Measurements from ENCODE around the gene KCNQ1. TPM values are rescaled to one million over a fixed set of nuclear protein-coding genes. Genes with fewer than 3 reads are reported as not detected.

KCNQ1 gene
- total and polyA plus RNA-seq, 2 donors: 6.3 to 9.1 TPM

DNA sequence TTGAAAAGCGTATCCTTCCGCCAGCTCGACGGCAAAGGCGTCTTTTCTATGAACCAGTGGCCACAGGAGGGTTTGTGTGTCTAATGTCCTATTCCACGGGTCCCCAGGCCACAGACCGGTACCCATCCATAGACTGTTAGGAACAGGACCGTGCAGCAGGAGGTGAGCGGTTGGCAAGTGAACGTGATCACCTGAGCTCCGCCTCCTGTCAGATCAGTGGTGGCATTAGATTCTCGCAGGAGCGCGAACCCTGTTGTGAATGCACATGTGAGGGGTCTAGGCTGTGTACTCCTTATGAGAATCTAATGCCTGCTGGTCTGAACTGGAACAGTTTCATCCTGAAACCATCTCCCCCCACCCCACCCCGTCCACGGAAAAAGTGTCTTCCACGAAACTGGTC is 317.6 kb downstream of the KCNQ1 start:
- DNase-seq (ENCODE audit: extremely low spot score): no peak
- Histone ChIP-seq H3K4me1 (ENCODE audit: insufficient read depth) (no peaks in the 10 kb centered on the region), H3K4me3 (ENCODE audit: low read depth, low read length) (no peak overlapping the region), H3K36me3 (ENCODE audit: insufficient read depth) (no peaks in the 10 kb centered on the region), H3K27ac (ENCODE audit: low read depth) (no peak overlapping the region)
- WGBS: 92% methylated on average over 17 of the region's 17 CpGs

- no peak overlapping the region for H3K4me3 ChIP-seq (ENCODE audit: low read depth, low read length)
- DNase-seq (ENCODE audit: extremely low spot score): no peak
- 73% methylated on average over 4 of the region's 4 CpGs for WGBS
- H3K36me3 ChIP-seq (ENCODE audit: insufficient read depth): no peaks in the 10 kb centered on the region
- H3K4me1 ChIP-seq (ENCODE audit: insufficient read depth): no peaks in the 10 kb centered on the region
- H3K27ac ChIP-seq (ENCODE audit: low read depth): no peak overlapping the region
These were observed 319.2 kb downstream of the KCNQ1 start for GRCh38 chr11:2763984-2764383.

GRCh38 chr11:2765491-2765890 is 320.7 kb downstream of the KCNQ1 start:
- no peak overlapping the region for H3K4me3 ChIP-seq (ENCODE audit: low read depth, low read length)
- 61% methylated on average over 3 of the region's 3 CpGs for WGBS
- H3K4me1 ChIP-seq (ENCODE audit: insufficient read depth): no peaks in the 10 kb centered on the region
- H3K36me3 ChIP-seq (ENCODE audit: insufficient read depth): no peaks in the 10 kb centered on the region
- no peak for DNase-seq (ENCODE audit: extremely low spot score)
- no peak overlapping the region for H3K27ac ChIP-seq (ENCODE audit: low read depth)

DNA sequence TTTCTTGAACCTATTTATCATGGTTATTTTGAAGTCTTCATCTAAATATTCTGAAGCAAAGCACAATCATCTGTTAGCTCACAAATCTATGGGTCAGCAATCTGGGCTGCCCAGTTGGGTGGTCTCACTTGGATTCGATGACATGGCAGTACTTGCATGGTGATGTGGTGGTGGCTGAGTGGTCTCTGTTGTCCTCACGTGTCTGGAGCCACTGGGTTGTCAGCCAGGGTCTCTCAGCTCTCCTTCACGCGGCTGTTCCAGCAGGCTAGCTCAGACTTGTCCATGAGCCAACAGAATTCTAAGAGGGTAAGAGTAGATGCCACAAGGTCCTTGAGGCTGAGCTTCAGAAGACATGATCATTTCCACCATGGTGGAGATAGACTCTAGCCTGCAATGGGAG is 321.4 kb downstream of the KCNQ1 start:
- 94% methylated on average over 4 of the region's 4 CpGs for WGBS
- no peak for DNase-seq (ENCODE audit: extremely low spot score)

GRCh38 chr11:2767071-2767470 is 322.3 kb downstream of the KCNQ1 start:
- no peaks in the 10 kb centered on the region for H3K36me3 ChIP-seq (ENCODE audit: insufficient read depth)
- DNase-seq (ENCODE audit: extremely low spot score): no peak
- H3K27ac ChIP-seq (ENCODE audit: low read depth): no peak overlapping the region
- H3K4me3 ChIP-seq (ENCODE audit: low read depth, low read length): no peak overlapping the region
- 94% methylated on average over 5 of the region's 5 CpGs for WGBS
- no peaks in the 10 kb centered on the region for H3K4me1 ChIP-seq (ENCODE audit: insufficient read depth)

More for the DNA sequence above, 321.4 kb downstream of the KCNQ1 start:
- no peaks in the 10 kb centered on the region for H3K36me3 ChIP-seq (ENCODE audit: insufficient read depth)
- H3K4me1 ChIP-seq (ENCODE audit: insufficient read depth): no peaks in the 10 kb centered on the region
- H3K4me3 ChIP-seq (ENCODE audit: low read depth, low read length): no peak overlapping the region
- H3K27ac ChIP-seq (ENCODE audit: low read depth): no peak overlapping the region

GRCh38 chr11:2767801-2768200 is 323.0 kb downstream of the KCNQ1 start:
- 92% methylated on average over 8 of the region's 8 CpGs for WGBS
- no peak for DNase-seq (ENCODE audit: extremely low spot score)
- Histone ChIP-seq H3K4me3 (ENCODE audit: low read depth, low read length) (no peak overlapping the region), H3K27ac (ENCODE audit: low read depth) (no peak overlapping the region), H3K4me1 (ENCODE audit: insufficient read depth) (no peaks in the 10 kb centered on the region), H3K36me3 (ENCODE audit: insufficient read depth) (no peaks in the 10 kb centered on the region)

- no peak overlapping the region for H3K4me3 ChIP-seq (ENCODE audit: low read depth, low read length)
- 94% methylated on average over 14 of the region's 14 CpGs for WGBS
- no peak overlapping the region for H3K27ac ChIP-seq (ENCODE audit: low read depth)
- H3K4me1 ChIP-seq (ENCODE audit: insufficient read depth): no peaks in the 10 kb centered on the region
- no peak for DNase-seq (ENCODE audit: extremely low spot score)
- no peaks in the 10 kb centered on the region for H3K36me3 ChIP-seq (ENCODE audit: insufficient read depth)
These were observed 323.9 kb downstream of the KCNQ1 start for GRCh38 chr11:2768471-2769408.

DNA sequence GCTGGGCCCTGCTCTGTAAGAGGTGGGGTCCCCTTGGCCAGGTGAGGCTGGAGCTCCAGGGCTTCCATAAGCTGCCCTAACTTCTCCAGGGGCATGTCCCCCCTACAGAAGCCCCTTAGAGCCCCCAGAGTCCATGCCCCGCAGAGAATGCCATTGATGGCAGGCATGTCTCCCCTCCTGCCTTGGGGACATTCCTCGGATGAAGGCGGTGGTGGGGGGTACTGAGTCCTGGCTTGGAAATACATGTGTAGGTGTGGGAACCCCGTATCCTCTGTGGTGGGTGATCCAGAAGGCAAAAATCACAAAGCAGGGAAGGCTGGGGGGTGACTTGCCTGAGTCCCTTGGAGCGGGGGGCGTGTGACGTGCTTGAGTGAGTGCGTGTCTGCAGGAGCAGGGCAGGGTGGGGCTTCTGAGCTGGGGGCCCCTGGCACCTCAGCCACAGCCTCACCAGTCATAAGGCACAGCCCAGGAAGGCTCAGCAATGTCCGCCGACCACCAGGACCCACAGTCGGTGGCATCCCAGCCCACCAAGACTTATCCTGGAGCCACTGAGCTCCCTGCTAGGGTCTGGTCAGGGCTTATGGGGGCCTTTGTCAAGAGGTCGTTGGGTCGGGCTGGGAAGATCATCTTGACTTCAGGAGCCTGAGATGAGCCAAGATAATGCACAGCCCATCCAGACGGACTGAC is 324.7 kb downstream of the KCNQ1 start:
- no peaks in the 10 kb centered on the region for H3K4me1 ChIP-seq (ENCODE audit: insufficient read depth)
- no peak overlapping the region for H3K4me3 ChIP-seq (ENCODE audit: low read depth, low read length)
- no peak overlapping the region for H3K27ac ChIP-seq (ENCODE audit: low read depth)
- H3K36me3 ChIP-seq (ENCODE audit: insufficient read depth): no peaks in the 10 kb centered on the region
- WGBS: 95% methylated on average over 14 of the region's 14 CpGs
- no peak for DNase-seq (ENCODE audit: extremely low spot score)

- Histone ChIP-seq H3K4me1 (ENCODE audit: insufficient read depth) (no peaks in the 10 kb centered on the region), H3K36me3 (ENCODE audit: insufficient read depth) (no peaks in the 10 kb centered on the region), H3K4me3 (ENCODE audit: low read depth, low read length) (no peak overlapping the region), H3K27ac (ENCODE audit: low read depth) (no peak overlapping the region)
- no peak for DNase-seq (ENCODE audit: extremely low spot score)
- 93% methylated on average over 13 of the region's 13 CpGs for WGBS
These were observed 325.4 kb downstream of the KCNQ1 start for GRCh38 chr11:2770096-2770751.

- 97% methylated on average over 9 of the region's 9 CpGs for WGBS
- no peak overlapping the region for H3K4me3 ChIP-seq (ENCODE audit: low read depth, low read length)
- no peak overlapping the region for H3K27ac ChIP-seq (ENCODE audit: low read depth)
- no peaks in the 10 kb centered on the region for H3K36me3 ChIP-seq (ENCODE audit: insufficient read depth)
- no peak for DNase-seq (ENCODE audit: extremely low spot score)
- no peaks in the 10 kb centered on the region for H3K4me1 ChIP-seq (ENCODE audit: insufficient read depth)
These were observed 326.0 kb downstream of the KCNQ1 start for GRCh38 chr11:2770761-2771301.

- Histone ChIP-seq H3K4me1 (ENCODE audit: insufficient read depth) (no peaks in the 10 kb centered on the region), H3K4me3 (ENCODE audit: low read depth, low read length) (no peak overlapping the region), H3K36me3 (ENCODE audit: insufficient read depth) (no peaks in the 10 kb centered on the region), H3K27ac (ENCODE audit: low read depth) (no peak overlapping the region)
- no peak for DNase-seq (ENCODE audit: extremely low spot score)
- WGBS: 93% methylated on average over 12 of the region's 12 CpGs
These were observed 327.1 kb downstream of the KCNQ1 start for GRCh38 chr11:2771758-2772466.

DNA sequence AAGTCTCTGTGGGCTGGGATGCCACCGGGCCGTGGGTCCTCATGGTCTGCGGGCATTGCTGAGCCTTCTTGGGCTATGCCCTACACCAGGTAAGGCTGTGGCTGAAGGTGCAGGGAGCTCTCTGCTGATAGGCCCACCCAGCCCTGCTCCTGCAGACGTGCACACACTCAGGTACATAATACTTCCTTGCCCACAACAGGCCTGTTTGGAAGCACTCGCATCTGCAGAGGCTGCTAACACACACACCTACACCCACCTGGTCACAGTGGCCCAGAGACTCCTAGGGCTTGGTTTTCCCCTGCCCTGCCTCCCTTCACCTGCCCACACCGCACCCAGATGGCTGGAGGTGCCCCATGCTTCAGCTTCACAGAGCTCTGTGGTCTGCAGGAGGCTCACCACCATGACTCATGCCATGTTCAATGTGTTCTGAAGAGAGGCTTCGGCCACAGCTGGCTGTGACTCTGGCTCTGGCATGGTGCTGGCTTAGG is 327.8 kb downstream of the KCNQ1 start:
- H3K4me3 ChIP-seq (ENCODE audit: low read depth, low read length): no peak overlapping the region
- no peaks in the 10 kb centered on the region for H3K4me1 ChIP-seq (ENCODE audit: insufficient read depth)
- no peak for DNase-seq (ENCODE audit: extremely low spot score)
- WGBS: 94% methylated on average over 7 of the region's 7 CpGs
- no peaks in the 10 kb centered on the region for H3K36me3 ChIP-seq (ENCODE audit: insufficient read depth)
- no peak overlapping the region for H3K27ac ChIP-seq (ENCODE audit: low read depth)

All from urinary bladder (tissue), 4 donors.